GM23338 (cell line): ENCODE data around the gene TMEFF1.

Experiments
- CREB1 ChIP-seq: fragments of 250-450 bp; sonication (Bioruptor Pico); IDR thresholded peaks from 2 replicates; pipeline ENCODE4 v1.5.0; 2020; ENCODE audit warnings: low read depth, mild to moderate bottlenecking, moderate library complexity
- EZH2 ChIP-seq: fragments of 200-600 bp; sonication (generic); IDR thresholded peaks from one replicate; pipeline ENCODE4 v1.8.0; 2017; ENCODE audit warnings: antibody characterized with exemption, mild to moderate bottlenecking, low read depth; ENCODE audit not compliant: unreplicated experiment
- JUNB ChIP-seq: IDR thresholded peaks from one replicate; pipeline ENCODE4 v1.6.1; 2016; ENCODE audit warnings: antibody characterized with exemption; ENCODE audit not compliant: unreplicated experiment
- NANOG ChIP-seq: IDR thresholded peaks from 2 replicates; pipeline ENCODE4 v1.6.1; 2016; ENCODE audit warnings: antibody characterized with exemption, borderline replicate concordance
- POLR2AphosphoS5 ChIP-seq: IDR thresholded peaks from 2 replicates; pipeline ENCODE4 v1.6.1; 2016; ENCODE audit warnings: antibody characterized with exemption, low read depth
- TF ChIP-seq, protein P1 (sequence below), 2 experiments: fragments of 200-600 bp in 1 of 2; sonication (generic) in 1 of 2; conservative IDR thresholded peaks; 2 replicates each; pipeline versions ENCODE4 v1.5.1 to v1.6.1; 2016 to 2017; ENCODE audit warnings: antibody characterized with exemption in 2 of 2, low read depth in 2 of 2, mild to moderate bottlenecking in 2 of 2, moderate library complexity in 1 of 2
- TF ChIP-seq, protein P2 (sequence below): IDR thresholded peaks from one replicate; pipeline ENCODE4 v1.6.1; 2018; ENCODE audit warnings: antibody characterized with exemption; ENCODE audit not compliant: unreplicated experiment

DNA sequence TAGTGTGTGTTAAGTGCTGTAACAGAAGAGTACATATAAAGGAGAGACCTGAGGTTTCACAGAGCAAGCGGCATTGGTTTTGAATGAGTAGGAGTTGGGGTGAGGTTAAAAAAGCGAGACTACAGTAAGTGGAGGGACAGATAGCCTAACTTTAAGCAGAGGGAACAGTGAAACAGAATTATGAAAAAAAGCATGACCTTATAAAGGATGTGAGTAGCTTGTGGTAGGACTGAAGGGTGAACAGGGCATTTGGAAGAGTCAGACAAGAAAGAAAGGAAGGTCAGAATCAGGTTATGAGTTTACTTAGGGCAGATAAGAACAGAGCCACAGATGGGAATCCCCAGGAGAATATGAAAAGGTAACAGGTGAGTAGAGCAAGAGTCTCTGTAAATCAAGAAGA, 23.5 kb upstream of the TMEFF1 start:
- TF ChIP-seq, protein P1, sequence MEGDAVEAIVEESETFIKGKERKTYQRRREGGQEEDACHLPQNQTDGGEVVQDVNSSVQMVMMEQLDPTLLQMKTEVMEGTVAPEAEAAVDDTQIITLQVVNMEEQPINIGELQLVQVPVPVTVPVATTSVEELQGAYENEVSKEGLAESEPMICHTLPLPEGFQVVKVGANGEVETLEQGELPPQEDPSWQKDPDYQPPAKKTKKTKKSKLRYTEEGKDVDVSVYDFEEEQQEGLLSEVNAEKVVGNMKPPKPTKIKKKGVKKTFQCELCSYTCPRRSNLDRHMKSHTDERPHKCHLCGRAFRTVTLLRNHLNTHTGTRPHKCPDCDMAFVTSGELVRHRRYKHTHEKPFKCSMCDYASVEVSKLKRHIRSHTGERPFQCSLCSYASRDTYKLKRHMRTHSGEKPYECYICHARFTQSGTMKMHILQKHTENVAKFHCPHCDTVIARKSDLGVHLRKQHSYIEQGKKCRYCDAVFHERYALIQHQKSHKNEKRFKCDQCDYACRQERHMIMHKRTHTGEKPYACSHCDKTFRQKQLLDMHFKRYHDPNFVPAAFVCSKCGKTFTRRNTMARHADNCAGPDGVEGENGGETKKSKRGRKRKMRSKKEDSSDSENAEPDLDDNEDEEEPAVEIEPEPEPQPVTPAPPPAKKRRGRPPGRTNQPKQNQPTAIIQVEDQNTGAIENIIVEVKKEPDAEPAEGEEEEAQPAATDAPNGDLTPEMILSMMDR (conservative IDR thresholded peaks at IDR 0.05; ENCODE audit: low read depth in 2 of 2), result no peak
- TF ChIP-seq POLR2AphosphoS5 (no peak), EZH2 (no peak), JUNB (no peak), NANOG (no peak), CREB1 (CRISPR knock-in tag) (no peak)
- TF ChIP-seq, protein P2, sequence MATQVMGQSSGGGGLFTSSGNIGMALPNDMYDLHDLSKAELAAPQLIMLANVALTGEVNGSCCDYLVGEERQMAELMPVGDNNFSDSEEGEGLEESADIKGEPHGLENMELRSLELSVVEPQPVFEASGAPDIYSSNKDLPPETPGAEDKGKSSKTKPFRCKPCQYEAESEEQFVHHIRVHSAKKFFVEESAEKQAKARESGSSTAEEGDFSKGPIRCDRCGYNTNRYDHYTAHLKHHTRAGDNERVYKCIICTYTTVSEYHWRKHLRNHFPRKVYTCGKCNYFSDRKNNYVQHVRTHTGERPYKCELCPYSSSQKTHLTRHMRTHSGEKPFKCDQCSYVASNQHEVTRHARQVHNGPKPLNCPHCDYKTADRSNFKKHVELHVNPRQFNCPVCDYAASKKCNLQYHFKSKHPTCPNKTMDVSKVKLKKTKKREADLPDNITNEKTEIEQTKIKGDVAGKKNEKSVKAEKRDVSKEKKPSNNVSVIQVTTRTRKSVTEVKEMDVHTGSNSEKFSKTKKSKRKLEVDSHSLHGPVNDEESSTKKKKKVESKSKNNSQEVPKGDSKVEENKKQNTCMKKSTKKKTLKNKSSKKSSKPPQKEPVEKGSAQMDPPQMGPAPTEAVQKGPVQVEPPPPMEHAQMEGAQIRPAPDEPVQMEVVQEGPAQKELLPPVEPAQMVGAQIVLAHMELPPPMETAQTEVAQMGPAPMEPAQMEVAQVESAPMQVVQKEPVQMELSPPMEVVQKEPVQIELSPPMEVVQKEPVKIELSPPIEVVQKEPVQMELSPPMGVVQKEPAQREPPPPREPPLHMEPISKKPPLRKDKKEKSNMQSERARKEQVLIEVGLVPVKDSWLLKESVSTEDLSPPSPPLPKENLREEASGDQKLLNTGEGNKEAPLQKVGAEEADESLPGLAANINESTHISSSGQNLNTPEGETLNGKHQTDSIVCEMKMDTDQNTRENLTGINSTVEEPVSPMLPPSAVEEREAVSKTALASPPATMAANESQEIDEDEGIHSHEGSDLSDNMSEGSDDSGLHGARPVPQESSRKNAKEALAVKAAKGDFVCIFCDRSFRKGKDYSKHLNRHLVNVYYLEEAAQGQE, result no peak
